Glomerular visceral epithelial cell (primary cell): ENCODE data around the gene TMEM60.
"Not testable (repeated sequence)": the region's sequence is repeated elsewhere in the genome, so short reads cannot be mapped to it uniquely, and the experiment has no call there.

Experiments
- DNase-seq: peaks from one replicate; pipeline ENCODE4 v3.0.0-alpha.2; 2016; ENCODE audit errors: extremely low spot score

Gene TMEM60

GRCh38 chr7:77811516-77812289 lies 13.5 kb upstream of the TMEM60 start:
- DNase-seq = no peak

DNA sequence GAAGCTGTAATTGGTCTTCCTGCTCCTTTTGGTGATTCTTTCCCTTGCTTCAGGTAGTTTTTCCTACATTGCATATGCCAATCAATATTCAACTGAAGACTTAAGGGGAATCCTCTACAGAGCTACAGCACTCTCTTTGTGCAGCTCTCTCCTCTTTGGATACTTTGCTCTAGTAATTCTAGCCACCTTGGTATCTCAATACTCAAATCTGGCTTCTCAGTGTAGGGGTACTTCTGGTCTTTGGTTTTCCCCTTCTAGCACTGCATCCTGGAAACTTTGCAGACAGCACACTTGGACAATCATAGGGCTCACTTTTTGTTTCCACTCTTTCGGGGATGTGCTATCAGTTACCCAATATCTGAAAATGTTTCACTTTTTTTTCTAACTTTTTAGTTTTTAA lies 10.3 kb upstream of the TMEM60 start:
- DNase-seq = no peak

DNA sequence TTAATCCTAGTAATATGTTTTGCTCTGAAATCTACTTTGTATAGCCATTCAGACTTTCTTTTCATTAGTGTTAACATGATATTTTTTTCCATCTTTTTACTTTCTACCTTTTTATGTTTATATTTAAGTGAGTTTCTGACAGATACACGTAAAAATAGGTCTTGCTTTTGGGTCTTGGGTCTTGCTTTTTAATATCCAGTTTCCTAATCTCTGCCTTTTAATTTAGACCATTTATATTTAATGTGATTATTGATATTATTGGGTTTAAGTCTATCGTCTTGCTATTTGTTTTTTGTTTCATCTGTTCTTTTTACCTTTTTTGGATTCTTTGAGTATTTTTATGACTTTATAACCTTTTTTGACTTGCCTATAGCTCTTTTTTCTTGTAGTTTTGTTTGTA lies 8.2 kb upstream of the TMEM60 start:
- no peak for DNase-seq

DNA sequence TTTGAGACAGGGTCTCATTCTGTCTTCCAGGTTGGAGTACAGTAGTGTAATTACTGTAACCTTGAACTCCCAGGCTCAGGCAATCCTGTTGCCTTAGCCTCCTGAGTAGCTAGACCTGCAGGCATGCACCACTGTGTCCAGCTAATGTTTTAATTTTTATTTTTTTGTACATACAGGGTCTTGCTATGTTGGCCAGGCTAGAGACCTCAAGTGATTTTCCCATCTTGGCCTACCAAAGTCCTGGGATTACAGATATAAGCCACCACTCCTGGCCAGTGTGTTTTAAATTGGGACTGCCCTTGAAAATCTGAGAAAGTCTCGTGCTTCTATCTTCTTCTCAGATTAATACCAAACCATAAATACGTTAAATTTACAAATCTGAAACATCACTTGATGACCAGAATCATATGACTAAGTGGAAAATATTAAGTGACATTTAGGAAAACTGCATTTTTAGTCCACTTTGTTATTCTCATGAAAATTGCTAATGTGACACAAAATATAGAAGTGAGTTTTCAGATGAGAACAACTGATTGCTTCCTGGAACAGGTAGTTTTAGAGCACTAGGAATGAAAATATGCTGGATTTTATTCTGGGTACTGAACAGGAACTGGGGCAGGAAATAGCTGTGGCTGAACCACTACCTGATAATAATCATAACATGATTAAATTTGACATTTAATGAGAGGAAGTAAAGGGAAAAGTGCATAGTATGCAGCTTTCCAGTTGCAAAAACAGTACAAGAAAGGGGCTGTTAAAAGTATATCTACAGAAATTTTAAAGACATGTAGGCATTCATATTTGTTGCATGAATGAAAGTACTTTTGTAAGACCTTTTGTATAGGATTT lies 4.5 kb upstream of the TMEM60 start:
- DNase-seq = no peak

GRCh38 chr7:77800730-77801129 lies 2.5 kb upstream of the TMEM60 start:
- DNase-seq = no peak

- no peak for DNase-seq
Measured at GRCh38 chr7:77800158-77800557, 1.9 kb upstream of the TMEM60 start.

DNA sequence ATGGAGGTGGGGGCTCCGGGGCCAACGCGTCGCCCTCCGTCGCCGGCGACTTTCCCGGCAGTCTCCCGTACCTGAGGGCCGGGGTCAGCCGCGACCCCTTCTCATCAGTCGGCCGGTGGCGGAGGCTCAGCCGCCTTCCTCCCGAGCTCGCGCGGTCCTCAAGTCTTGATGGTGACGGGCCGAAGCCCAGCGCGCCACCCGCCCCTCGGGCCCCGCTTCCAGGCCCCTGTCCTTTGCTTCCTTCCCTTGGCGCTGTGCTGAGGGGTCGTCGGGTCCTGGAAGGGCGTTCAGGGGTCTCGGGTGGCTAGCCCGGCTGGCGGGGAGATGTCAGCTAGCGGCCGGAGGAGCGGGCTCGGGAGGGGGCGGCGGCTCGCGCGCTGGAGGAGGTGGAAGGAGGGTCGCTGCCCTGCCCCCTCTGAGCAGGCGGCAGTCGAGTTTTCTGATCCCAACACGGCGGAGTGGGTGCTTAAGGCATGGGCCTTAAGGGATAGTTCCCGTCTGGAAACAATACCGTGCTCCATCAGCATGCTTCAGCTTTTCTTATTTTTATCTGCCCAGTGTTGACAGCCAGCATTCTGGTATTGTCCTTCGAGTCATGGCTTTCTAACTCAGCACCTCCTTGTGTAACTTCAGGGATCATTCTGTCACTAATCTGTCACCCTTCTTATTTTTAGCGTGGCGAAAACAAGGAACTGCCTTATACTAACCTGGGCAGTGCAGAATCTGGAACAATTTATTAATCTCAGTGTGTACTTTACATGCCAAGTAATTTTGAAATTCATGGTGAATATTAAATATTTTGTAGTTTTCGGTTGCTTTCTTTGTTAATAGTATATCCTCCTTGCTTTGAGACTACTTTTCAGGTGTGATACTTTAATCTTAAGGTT lies 1.1 kb upstream of the TMEM60 start:
- peak; percentile 30 for DNase-seq

DNA sequence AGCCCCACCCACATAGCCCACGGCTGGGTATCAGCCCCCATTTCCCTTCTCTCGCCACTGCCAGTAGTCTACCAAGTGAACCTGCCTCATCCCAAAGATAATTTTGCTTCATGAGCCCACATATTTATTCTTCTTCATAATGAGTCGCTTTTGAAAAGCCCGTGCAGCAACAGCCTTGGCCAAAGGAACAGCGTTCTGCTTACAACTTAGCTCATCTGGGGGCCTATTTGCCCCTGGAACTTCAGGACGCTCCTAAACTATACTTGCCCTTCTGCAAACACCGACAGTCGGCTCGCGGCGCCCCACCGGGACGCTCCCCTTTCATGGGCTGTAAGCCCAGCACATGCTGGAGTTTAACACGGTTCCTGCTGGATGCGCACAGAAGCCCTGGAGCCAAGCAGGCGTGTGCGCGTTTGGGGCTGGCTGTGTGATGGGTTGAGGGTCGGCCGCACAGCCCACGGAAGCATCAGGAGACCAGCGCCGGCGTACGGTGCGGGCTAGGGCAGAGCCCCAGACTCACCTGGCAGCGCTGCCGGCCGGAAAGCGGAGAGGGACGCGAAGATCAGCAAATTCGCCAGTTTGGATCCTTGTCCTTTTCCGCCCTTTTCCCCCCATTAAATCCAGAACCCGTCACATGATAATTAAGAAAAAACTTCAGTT lies 370 bp downstream of the TMEM60 start:
- no peak for DNase-seq

GRCh38 chr7:77796960-77797359 lies 1.3 kb downstream of the TMEM60 start:
- DNase-seq = no peak

DNA sequence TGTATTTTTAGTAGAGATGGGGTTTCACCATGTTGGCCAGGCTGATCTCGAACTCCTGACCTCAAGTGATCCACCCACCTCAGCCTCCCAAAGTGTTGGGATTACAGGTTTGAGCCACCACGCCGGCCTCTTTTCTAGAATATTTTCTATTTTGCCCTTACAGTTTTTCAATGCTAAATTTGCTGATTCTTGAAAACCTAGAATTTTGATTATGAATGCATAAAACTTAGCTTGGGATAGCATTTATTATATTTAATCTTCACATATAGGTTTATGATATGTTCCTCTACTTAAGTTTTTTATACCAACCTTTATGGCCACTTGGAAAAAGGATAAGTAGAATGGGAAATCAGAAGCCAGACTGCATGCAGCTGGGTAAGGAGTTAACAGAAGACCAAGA lies 2.1 kb downstream of the TMEM60 start:
- no peak for DNase-seq

DNA sequence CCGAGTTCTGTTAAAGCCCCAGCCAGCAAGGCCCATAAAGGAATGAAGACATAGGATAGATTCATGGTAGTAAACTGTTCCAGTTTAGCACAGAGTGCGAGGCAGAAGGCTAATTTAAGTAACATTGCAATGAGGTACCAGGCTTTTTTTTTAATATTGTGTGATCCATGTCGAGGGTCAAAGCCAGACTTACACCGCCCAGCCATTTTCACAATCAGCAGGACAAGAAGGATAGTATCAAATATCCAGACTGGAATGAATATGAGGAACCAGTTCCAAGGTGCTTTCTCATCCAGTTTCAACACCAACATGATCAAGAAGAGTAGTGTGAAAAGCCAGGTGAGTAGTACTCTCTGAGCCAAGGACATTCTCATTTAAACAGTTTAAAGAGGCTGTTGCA lies 4.2 kb downstream of the TMEM60 start:
- no peak for DNase-seq

DNA sequence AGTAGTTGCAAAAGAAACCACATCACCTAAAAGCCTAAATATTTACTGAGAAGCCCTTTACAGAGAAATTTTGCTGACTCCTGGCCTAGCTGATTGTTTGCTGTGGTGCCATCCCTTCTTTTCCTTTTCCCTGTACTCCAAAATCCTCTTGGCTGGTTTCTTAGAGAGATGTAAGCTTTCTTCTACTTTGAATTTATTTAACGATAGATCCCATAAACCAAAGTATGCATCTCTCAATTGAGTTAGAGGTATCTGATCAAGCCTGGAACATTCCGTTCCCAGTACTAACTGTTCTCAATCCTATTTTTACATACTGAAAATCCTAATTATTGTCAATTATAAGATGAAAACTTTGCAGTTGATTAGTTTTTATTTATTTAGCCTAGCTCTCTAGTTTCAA lies 6.3 kb downstream of the TMEM60 start:
- no peak for DNase-seq

GRCh38 chr7:77791336-77791735 lies 6.9 kb downstream of the TMEM60 start:
- no peak for DNase-seq

DNA sequence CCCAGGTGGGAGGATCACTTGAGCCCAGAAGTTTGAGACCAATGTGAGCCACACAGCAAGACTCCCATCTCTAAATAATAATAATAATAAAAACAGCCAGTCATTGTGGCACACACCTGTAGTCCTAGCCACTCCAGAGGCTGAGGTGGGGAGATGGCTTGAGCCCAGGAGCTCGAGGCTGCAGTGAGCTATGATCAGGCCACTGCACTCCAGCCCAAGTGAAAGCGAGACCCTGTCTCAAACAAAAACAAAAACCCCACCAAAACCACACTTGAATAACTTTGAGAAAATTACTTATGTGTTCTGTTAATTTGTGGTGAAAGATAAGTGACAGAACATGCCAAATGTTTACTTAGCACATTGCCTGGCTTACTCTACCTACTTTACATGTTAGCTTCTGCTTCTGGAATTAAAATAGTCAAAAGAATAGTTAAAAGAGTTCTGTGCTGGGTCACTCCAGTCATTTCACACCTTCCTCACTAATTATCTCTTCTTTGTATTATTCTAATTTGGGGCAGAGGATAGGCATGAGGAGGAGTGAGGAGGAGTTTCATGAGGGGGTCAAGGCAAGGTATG lies 9.8 kb downstream of the TMEM60 start:
- no peak for DNase-seq

DNA sequence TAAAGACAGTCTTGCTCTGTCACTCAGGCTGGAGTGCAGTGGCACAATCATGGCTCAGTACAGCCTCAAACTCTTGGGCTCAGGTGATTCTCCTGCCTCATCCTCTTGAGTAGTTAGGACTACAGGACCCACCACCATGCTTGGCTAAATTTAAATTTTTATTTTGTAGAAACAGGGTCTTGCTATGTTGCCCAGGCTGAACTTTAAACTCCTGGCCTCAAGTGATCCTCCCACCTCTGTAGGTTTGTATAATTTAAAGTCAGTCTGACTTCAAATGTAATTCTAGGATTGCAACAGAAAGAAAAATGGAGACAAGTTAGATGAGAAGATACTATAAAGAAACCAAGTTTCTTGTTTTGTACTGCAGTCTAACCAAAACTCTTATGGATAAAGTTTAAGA lies 11.5 kb downstream of the TMEM60 start:
- no peak for DNase-seq

GRCh38 chr7:77786018-77786417 lies 12.2 kb downstream of the TMEM60 start:
- DNase-seq = no peak

DNA sequence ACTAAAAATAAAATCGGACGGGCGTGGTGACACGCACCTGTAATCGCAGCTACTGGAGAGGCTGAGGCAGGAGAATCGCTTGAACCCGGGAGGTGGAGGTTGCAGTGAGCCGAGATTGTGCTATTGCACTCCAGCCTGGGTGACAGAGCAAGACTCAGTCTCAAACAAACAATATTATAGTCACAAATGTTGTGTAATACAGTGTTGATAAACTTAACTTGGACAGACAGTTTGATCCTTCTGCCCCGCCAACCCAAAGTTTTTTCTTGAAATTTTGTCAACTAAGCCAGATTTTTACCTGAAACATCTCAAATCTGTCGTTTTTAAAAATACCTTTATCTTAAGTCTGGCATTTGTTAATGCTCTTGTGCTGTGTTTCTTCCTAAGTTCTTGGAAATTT lies 13.8 kb downstream of the TMEM60 start:
- DNase-seq = not testable (repeated sequence)

GRCh38 chr7:77783545-77783944 lies 14.7 kb downstream of the TMEM60 start:
- DNase-seq = no peak

DNA sequence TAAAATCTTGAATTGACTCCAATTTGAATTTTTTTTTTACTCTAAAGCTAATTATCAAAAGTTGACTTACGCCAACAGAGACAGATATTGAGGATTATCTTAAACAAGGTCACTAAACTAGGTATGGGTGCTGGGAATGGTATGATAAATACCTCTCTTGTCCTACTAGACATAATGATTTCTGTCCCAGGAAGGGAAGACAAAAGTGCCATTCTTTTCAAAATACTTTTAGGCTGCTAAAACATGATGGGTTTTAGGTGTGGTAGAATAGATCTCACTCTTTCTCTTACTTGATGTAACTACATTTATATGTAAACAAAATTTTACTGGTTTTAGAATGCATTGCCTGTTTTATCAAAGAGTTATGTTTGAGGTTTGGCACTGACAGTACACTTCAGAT lies 15.1 kb downstream of the TMEM60 start:
- DNase-seq = no peak

DNA sequence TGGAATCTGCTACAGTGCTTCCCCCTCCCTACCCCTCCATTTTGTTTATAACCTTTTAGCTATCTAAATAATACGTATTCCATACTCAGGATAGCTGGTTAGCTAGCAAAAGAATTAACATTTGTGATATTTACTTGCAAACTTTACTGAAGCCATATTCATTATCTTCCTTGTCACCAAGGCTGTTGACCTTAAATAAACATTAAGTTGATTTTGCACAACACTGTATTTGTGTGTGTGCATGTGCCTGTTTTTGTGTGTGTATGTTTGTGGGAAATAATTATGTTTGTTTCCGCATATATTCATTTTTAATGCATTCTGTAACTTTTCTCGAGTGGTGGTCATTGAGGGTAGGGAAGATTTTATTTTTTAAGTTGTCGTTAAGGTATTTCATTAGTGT lies 15.9 kb downstream of the TMEM60 start:
- no peak for DNase-seq

DNA sequence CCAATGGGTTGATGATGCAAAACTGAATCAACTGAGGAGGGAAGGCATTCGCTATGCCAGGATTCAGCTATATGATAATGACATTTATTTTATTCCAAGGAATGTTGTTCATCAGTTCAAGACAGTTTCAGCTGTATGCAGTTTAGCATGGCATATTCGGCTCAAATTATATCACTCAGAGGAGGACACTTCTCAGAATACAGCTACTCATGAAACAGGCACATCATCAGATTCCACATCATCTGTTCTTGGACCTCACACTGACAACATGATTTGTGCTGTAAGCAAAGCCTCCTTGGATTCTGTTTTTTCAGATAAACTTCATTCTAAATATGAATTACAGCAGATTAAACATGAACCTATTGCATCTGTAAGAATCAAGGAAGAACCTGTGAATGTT lies 19.7 kb downstream of the TMEM60 start:
- DNase-seq = no peak
